ENCODE measurements around the gene FHAD1. TPM values are rescaled to one million over a fixed set of nuclear protein-coding genes. Genes with fewer than 3 reads are reported as not detected.

FHAD1 gene
- total RNA-seq, 1 donor from 2014 or later = 2.1 TPM

DNA sequence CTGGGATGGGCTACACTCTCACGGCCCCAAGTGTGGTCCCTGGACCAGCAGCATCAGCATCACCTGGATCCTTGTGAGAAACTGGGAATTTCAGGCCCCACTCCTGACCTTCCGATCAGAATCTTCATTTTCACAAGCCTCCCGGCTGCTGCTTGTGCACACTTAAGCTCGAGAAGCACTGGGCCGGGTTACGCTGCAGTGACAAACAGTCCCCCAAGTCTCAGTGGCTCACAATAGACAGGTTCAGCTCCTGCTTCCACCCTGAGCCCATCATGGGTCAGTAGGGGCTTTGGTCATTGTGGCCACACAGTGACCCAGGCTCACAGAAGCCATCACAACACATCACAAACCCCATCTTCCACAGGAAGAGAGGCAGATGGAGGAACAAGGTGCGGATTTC, 63.5 kb downstream of the FHAD1 start:
- Histone ChIP-seq H3K4me3 (ENCODE audit: low read length in 3 of 3) (no peak overlapping the region), H3K36me3 (ENCODE audit: control insufficient read depth in 3 of 3, insufficient read depth in 3 of 3, low read length in 3 of 3) (no peaks in the 10 kb centered on the region), H3K27ac (ENCODE audit: low read depth, low read length) (no peak overlapping the region), H3K4me1 (ENCODE audit: control insufficient read depth in 3 of 3, insufficient read depth in 3 of 3, low read length in 3 of 3) (no peaks in the 10 kb centered on the region), H3K9ac (ENCODE audit: low read depth in 1 of 3, low read length in 3 of 3) (no peak overlapping the region), H3K27me3 (ENCODE audit: control insufficient read depth in 3 of 3, insufficient read depth in 3 of 3, low read length in 3 of 3) (peaks cover 0 to 9% (median 3%) of the 10 kb centered on the region in 3 donors), H3K9me3 (ENCODE audit: control insufficient read depth in 3 of 3, low read length in 3 of 3) (peaks cover 0 to 4% (median 0%) of the 10 kb centered on the region in 3 donors)

DNA sequence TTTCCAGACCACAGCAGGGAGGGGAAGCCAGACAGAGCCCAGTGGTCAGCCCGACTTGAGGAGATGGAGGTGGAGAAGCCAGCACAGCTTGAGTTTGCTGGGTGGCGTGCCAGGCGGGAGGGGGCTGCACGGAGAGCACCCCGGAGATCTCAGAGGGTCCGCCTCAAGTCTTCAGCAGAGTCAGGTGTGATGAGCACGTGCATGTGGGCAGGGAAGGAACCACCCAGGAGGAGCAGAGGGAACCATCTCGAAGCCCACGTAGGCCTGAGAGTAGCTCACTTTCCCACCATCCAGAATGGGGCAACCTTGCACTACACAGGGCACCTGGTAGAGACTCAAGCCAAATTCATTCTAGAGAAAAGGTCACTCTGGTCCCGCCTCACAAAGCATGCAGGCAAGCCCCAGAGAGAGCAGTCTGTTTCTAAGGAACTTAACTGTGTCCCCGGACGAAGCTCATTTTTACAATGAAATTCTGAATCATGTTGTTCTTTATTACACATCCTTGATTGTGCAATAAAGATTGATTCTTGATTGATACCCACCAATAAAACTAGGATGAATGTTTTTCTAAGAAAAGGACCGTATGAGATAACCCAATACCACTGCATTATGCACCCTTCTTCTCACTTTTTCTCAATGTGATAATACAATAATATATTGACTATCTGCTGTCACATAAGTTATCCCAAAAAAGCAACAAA, 64.2 kb downstream of the FHAD1 start:
- H3K9me3 ChIP-seq (ENCODE audit: control insufficient read depth in 3 of 3, low read length in 3 of 3) = peaks cover 0 to 4% (median 0%) of the 10 kb centered on the region in 3 donors
- H3K36me3 ChIP-seq (ENCODE audit: control insufficient read depth in 3 of 3, insufficient read depth in 3 of 3, low read length in 3 of 3) = no peaks in the 10 kb centered on the region
- H3K27ac ChIP-seq (ENCODE audit: low read depth, low read length) = no peak overlapping the region
- no peaks in the 10 kb centered on the region for H3K4me1 ChIP-seq (ENCODE audit: control insufficient read depth in 3 of 3, insufficient read depth in 3 of 3, low read length in 3 of 3)
- H3K4me3 ChIP-seq (ENCODE audit: low read length in 3 of 3) = no peak overlapping the region
- no peak overlapping the region for H3K9ac ChIP-seq (ENCODE audit: low read depth in 1 of 3, low read length in 3 of 3)
- peaks cover 0 to 9% (median 3%) of the 10 kb centered on the region in 3 donors for H3K27me3 ChIP-seq (ENCODE audit: control insufficient read depth in 3 of 3, insufficient read depth in 3 of 3, low read length in 3 of 3)

DNA sequence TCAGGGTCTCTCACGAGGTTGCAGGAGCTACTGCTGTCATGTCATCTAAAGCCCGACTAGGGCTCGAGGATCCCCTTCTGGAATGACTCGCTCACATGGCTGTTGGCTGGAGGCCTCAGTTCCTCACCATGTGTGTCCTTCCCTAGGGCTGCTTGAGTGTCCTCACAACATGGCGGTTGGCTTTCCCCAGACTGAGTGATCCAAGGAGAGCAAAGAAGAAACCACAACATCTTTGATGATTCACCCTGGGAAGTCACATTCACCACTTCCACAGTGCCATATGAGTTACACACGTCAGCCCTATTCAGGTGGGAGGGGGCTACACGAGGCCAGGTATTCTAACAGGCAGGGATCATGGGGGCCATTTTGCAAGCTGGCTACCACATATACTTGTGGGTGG, 64.9 kb downstream of the FHAD1 start:
- no peak overlapping the region for H3K4me3 ChIP-seq (ENCODE audit: low read length in 3 of 3)
- H3K27ac ChIP-seq (ENCODE audit: low read depth, low read length) = no peak overlapping the region
- H3K9ac ChIP-seq (ENCODE audit: low read depth in 1 of 3, low read length in 3 of 3) = no peak overlapping the region
- peaks cover 0 to 4% (median 0%) of the 10 kb centered on the region in 3 donors for H3K9me3 ChIP-seq (ENCODE audit: control insufficient read depth in 3 of 3, low read length in 3 of 3)
- H3K36me3 ChIP-seq (ENCODE audit: control insufficient read depth in 3 of 3, insufficient read depth in 3 of 3, low read length in 3 of 3) = no peaks in the 10 kb centered on the region
- no peaks in the 10 kb centered on the region for H3K4me1 ChIP-seq (ENCODE audit: control insufficient read depth in 3 of 3, insufficient read depth in 3 of 3, low read length in 3 of 3)
- peaks cover 0 to 9% (median 7%) of the 10 kb centered on the region in 3 donors for H3K27me3 ChIP-seq (ENCODE audit: control insufficient read depth in 3 of 3, insufficient read depth in 3 of 3, low read length in 3 of 3)

DNA sequence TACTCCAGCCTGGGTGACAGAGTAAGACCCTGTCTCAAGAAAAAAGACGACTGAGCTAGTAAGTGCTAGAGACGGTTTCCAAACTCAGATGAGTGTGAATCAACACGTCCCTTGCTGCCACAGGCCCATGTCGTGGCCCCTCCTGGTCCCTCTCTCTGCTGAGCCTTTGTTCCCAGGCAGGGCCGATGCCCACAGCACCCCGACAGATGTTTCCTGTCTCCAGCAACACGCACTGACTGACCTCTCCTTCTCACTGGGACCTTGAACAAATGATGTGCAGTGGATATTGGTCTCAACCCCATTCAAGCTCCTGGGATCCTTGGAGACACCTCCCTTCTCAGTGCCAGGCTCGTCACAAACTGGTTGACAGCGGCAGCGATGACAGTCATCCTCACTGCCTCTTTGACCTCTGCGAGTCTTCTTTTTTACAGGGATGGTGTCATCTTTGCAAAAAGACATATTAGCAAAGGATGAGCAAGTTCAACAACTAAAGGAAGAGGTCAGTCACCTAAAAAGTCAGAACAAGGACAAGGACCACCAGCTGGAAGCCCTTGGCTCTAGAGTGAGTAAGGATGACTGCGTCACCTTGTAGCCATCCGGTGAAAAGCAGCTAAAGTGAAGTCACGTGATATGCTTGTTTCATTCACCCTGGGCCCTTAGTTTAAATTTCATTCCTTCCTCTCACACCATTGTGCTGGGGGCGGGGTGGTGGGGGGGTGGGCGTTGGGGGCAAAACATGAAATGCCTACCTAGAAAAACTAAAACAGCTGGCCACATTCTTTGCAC, 65.8 kb downstream of the FHAD1 start:
- H3K27ac ChIP-seq (ENCODE audit: low read depth, low read length) = no peak overlapping the region
- H3K9ac ChIP-seq (ENCODE audit: low read depth in 1 of 3, low read length in 3 of 3) = no peak overlapping the region
- no peaks in the 10 kb centered on the region for H3K36me3 ChIP-seq (ENCODE audit: control insufficient read depth in 3 of 3, insufficient read depth in 3 of 3, low read length in 3 of 3)
- no peak overlapping the region for H3K4me3 ChIP-seq (ENCODE audit: low read length in 3 of 3)
- peaks cover 0 to 9% (median 8%) of the 10 kb centered on the region in 3 donors for H3K27me3 ChIP-seq (ENCODE audit: control insufficient read depth in 3 of 3, insufficient read depth in 3 of 3, low read length in 3 of 3)
- no peaks in the 10 kb centered on the region for H3K4me1 ChIP-seq (ENCODE audit: control insufficient read depth in 3 of 3, insufficient read depth in 3 of 3, low read length in 3 of 3)
- H3K9me3 ChIP-seq (ENCODE audit: control insufficient read depth in 3 of 3, low read length in 3 of 3) = peaks cover 0 to 4% (median 0%) of the 10 kb centered on the region in 3 donors

DNA sequence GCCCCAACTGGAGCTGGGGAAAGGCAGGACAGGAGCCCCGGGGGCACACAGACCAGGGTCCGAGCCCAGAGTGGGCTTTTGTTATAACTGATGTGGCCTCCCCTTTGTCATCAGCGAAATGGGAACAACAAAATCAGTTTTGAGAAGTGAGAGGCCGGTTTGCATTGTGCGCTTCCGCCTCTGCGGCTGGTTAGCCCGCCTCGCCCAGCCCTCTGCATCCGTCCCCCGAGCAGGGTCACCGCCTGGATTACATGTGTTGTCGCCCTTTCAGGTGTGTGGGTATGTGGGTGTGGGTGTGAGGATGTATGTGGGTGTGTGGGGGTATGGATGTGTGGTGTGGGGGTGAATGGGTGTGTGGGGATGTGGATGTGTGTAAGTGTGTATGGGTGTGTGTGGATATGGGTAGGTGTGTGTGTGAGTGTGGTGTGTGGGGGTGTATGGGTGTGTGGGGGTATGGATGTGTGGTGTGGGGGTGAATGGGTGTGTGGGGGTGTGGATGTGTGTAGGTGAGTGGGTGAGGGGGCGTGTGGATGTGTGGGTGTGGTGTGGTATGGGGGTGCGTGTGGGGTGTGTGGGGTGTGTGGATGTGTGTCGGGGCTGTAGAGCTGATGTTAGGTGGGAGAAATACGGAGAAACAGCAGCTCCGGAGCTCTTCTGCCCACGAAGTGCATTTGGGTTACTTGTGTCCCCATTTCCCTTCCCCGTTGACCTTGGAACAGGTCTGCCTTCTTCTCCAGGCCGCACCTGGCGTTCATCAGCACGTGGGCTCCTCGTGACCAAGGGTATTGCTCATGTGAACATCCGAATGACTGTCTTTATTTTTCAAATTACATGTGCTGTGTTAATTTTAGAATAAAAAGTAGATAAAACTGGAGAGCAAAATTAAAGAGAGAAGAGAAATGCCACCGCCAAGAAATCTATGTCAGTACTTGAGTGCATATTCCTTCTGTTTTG, 67.6 kb downstream of the FHAD1 start:
- Histone ChIP-seq H3K9me3 (ENCODE audit: control insufficient read depth in 3 of 3, low read length in 3 of 3) (peaks cover 0 to 4% (median 0%) of the 10 kb centered on the region in 3 donors), H3K27me3 (ENCODE audit: control insufficient read depth in 3 of 3, insufficient read depth in 3 of 3, low read length in 3 of 3) (peaks cover 0 to 9% (median 9%) of the 10 kb centered on the region in 3 donors), H3K4me1 (ENCODE audit: control insufficient read depth in 3 of 3, insufficient read depth in 3 of 3, low read length in 3 of 3) (no peaks in the 10 kb centered on the region), H3K36me3 (ENCODE audit: control insufficient read depth in 3 of 3, insufficient read depth in 3 of 3, low read length in 3 of 3) (no peaks in the 10 kb centered on the region), H3K27ac (ENCODE audit: low read depth, low read length) (no peak overlapping the region), H3K4me3 (ENCODE audit: low read length in 3 of 3) (no peak overlapping the region), H3K9ac (ENCODE audit: low read depth in 1 of 3, low read length in 3 of 3) (no peak overlapping the region)

DNA sequence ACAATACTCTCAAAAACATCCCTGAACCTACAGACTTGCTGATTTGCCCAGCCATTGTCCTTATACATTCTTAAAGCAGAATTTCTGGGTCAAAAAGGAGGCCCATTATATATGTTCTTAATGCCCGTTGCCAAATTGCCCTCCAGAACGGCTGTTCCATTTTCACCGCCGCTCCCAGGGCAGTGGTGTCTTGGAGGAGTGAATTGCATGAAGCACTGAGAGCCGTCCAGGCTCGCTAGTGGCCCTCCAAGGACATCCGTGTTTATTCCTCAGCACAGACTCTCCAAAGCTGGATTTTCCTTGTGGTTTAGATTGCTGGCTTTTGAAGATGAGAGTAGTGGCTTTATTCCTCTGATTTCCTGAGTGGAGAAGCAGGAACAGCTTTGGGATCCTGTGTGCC, 68.8 kb downstream of the FHAD1 start:
- H3K4me3 ChIP-seq (ENCODE audit: low read length in 3 of 3) = no peak overlapping the region
- H3K27me3 ChIP-seq (ENCODE audit: control insufficient read depth in 3 of 3, insufficient read depth in 3 of 3, low read length in 3 of 3) = peaks cover 0 to 6% (median under 1%) of the 10 kb centered on the region in 3 donors
- H3K4me1 ChIP-seq (ENCODE audit: control insufficient read depth in 3 of 3, insufficient read depth in 3 of 3, low read length in 3 of 3) = no peaks in the 10 kb centered on the region
- no peak overlapping the region for H3K27ac ChIP-seq (ENCODE audit: low read depth, low read length)
- peaks cover 0 to 4% (median 0%) of the 10 kb centered on the region in 3 donors for H3K9me3 ChIP-seq (ENCODE audit: control insufficient read depth in 3 of 3, low read length in 3 of 3)
- H3K36me3 ChIP-seq (ENCODE audit: control insufficient read depth in 3 of 3, insufficient read depth in 3 of 3, low read length in 3 of 3) = no peaks in the 10 kb centered on the region
- H3K9ac ChIP-seq (ENCODE audit: low read depth in 1 of 3, low read length in 3 of 3) = no peak overlapping the region

DNA sequence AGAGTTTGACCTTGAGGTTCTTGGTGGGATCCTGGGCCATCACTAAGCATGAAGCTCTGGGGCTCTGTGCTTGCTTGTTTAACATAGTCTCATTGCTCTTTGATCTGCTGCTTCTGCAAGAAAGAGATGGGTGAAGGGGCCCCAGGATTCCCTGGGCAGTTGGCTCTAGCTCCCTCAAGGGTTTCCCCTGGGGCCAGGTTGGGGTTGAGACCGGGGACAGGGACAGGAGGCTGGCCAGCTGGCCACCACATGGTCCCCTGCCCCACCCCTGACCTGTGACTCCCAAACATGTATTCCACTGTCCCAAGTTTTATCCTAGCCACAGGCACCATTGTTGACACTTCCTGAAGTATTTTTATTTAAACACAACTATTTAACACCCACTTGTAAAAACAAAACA, 69.5 kb downstream of the FHAD1 start:
- Histone ChIP-seq H3K4me1 (ENCODE audit: control insufficient read depth in 3 of 3, insufficient read depth in 3 of 3, low read length in 3 of 3) (no peaks in the 10 kb centered on the region), H3K27ac (ENCODE audit: low read depth, low read length) (no peak overlapping the region), H3K9ac (ENCODE audit: low read depth in 1 of 3, low read length in 3 of 3) (no peak overlapping the region), H3K36me3 (ENCODE audit: control insufficient read depth in 3 of 3, insufficient read depth in 3 of 3, low read length in 3 of 3) (no peaks in the 10 kb centered on the region), H3K9me3 (ENCODE audit: control insufficient read depth in 3 of 3, low read length in 3 of 3) (peaks cover 0 to 4% (median 0%) of the 10 kb centered on the region in 3 donors), H3K4me3 (ENCODE audit: low read length in 3 of 3) (no peak overlapping the region), H3K27me3 (ENCODE audit: control insufficient read depth in 3 of 3, insufficient read depth in 3 of 3, low read length in 3 of 3) (peaks cover 0 to 6% (median 0%) of the 10 kb centered on the region in 3 donors)

DNA sequence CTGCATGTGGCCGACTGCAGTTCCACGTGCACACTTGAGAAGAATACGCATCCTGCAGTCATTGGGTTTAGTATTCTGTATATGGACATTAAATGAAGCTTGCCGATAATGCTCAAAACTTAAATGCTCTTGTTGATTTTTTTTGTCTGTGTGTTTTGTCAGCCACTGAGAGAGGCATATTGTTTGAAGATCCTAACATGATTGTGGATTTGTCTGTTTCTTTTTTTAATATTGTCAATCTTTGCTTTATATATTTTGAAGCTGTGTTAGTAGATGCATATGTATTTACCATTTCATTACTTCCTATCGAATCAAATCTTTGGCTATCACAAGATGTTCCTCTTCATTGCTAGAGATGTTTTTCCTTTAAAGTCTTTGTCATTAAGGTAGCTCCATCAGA, 73.2 kb downstream of the FHAD1 start:
- no peaks in the 10 kb centered on the region for H3K9me3 ChIP-seq (ENCODE audit: control insufficient read depth in 3 of 3, low read length in 3 of 3)
- no peak overlapping the region for H3K9ac ChIP-seq (ENCODE audit: low read depth in 1 of 3, low read length in 3 of 3)
- no peak overlapping the region for H3K4me3 ChIP-seq (ENCODE audit: low read length in 3 of 3)
- H3K4me1 ChIP-seq (ENCODE audit: control insufficient read depth in 3 of 3, insufficient read depth in 3 of 3, low read length in 3 of 3) = no peaks in the 10 kb centered on the region
- H3K36me3 ChIP-seq (ENCODE audit: control insufficient read depth in 3 of 3, insufficient read depth in 3 of 3, low read length in 3 of 3) = no peaks in the 10 kb centered on the region
- peaks cover 0 to 6% (median 2%) of the 10 kb centered on the region in 3 donors for H3K27me3 ChIP-seq (ENCODE audit: control insufficient read depth in 3 of 3, insufficient read depth in 3 of 3, low read length in 3 of 3)
- no peak overlapping the region for H3K27ac ChIP-seq (ENCODE audit: low read depth, low read length)

DNA sequence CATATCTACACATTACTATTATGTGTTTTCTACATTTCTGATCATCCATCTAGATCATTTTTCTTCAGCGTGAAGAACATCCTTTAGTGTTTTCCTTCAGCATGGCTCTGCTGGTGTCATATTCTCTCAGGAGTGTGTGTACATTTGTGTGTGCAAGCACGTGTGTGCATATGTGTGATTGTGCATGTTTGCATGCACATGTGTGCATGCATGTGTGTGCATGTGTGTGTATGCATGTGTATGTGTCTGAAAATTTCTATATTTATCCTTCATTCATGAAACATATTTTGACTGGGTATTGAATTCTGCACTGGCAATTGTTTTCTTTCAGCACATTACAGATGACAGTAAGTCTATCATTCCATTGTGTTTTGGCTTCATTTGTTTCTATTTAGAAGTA, 74.6 kb downstream of the FHAD1 start:
- H3K4me3 ChIP-seq (ENCODE audit: low read length in 3 of 3) = no peak overlapping the region
- H3K9ac ChIP-seq (ENCODE audit: low read depth in 1 of 3, low read length in 3 of 3) = no peak overlapping the region
- no peaks in the 10 kb centered on the region for H3K4me1 ChIP-seq (ENCODE audit: control insufficient read depth in 3 of 3, insufficient read depth in 3 of 3, low read length in 3 of 3)
- no peak overlapping the region for H3K27ac ChIP-seq (ENCODE audit: low read depth, low read length)
- no peaks in the 10 kb centered on the region for H3K9me3 ChIP-seq (ENCODE audit: control insufficient read depth in 3 of 3, low read length in 3 of 3)
- H3K36me3 ChIP-seq (ENCODE audit: control insufficient read depth in 3 of 3, insufficient read depth in 3 of 3, low read length in 3 of 3) = no peaks in the 10 kb centered on the region
- peaks cover 0 to 12% (median 2%) of the 10 kb centered on the region in 3 donors for H3K27me3 ChIP-seq (ENCODE audit: control insufficient read depth in 3 of 3, insufficient read depth in 3 of 3, low read length in 3 of 3)
